Thyroid gland (tissue), 4 donors: ENCODE measurements around the gene ACOX3. TPM values are rescaled to one million over a fixed set of nuclear protein-coding genes. Genes with fewer than 3 reads are reported as not detected.

Experiments used
- DNase-seq, 2 donors: peaks; one replicate each; pipeline ENCODE4 v3.0.0-alpha.2; 2019
- H3K27ac ChIP-seq, 3 donors: fragments of 200-600 bp; sonication (generic); 1 replicate in 2 of 3; 2 replicates in 1 of 3; pipeline ENCODE4 v1.5.1; 2016 to 2019; ENCODE audit warnings: mild to moderate bottlenecking in 1 of 3, moderate library complexity in 1 of 3
- H3K27me3 ChIP-seq: fragments of 200-600 bp; sonication (generic); one replicate; pipeline ENCODE4 v1.5.1; 2019
- H3K36me3 ChIP-seq, 2 donors: fragments of 200-600 bp; sonication (generic); one replicate each; pipeline ENCODE4 v1.5.1; 2016 to 2019
- H3K4me1 ChIP-seq, 2 donors: fragments of 200-600 bp; sonication (generic); one replicate each; pipeline ENCODE4 v1.5.1; 2017 to 2019
- H3K4me3 ChIP-seq, 3 donors: fragments of 200-600 bp; sonication (generic); replicated peaks in 1 of 3; 1 replicate in 2 of 3; 2 replicates in 1 of 3; pipeline ENCODE4 v1.5.1; 2016; ENCODE audit warnings: mild to moderate bottlenecking in 1 of 3
- H3K9me3 ChIP-seq: fragments of 200-600 bp; sonication (generic); one replicate; pipeline ENCODE4 v1.5.1; 2017
- POLR2A ChIP-seq, 2 donors: fragments of 450-650 bp; IDR thresholded peaks; one replicate each; pipeline ENCODE4 v1.6.1; 2017; ENCODE audit warnings: antibody characterized with exemption in 2 of 2, mild to moderate bottlenecking in 2 of 2, moderate library complexity in 1 of 2
- WGBS, 2 donors: methylation state at CpG; one replicate each; pipeline ENCODE4 v1.1.5; 2017; 5-methylcytosine and 5-hydroxymethylcytosine counted together
- intact Hi-C: fragments of 100-400 bp; cut with DNase I; formaldehyde crosslinking; loops from one replicate; pipeline ENCODE4 v1.15.1; 2023
- total RNA-seq, 4 donors: library from RNA; depleted of rRNA; stranded (reverse); fragments of >200 nt; gene quantifications; one replicate each; pipeline ENCODE4 v1.2.3, GENCODE V29; 2016
- TF ChIP-seq, protein P1 (sequence below), 6 experiments: fragments of 200-600 bp in 3 of 6; fragments of 450-650 bp in 3 of 6; sonication (generic) in 3 of 6; IDR thresholded peaks; one replicate each; pipeline ENCODE4 v1.5.1; 2016 to 2019; ENCODE audit warnings: antibody characterized with exemption in 6 of 6, mild to moderate bottlenecking in 2 of 6, inconsistent platforms in 1 of 6, moderate library complexity in 1 of 6

ACOX3 gene
- total RNA-seq, 4 donors from 2014 or later, result 28.2 to 61.8 (median 47.7) TPM

DNA sequence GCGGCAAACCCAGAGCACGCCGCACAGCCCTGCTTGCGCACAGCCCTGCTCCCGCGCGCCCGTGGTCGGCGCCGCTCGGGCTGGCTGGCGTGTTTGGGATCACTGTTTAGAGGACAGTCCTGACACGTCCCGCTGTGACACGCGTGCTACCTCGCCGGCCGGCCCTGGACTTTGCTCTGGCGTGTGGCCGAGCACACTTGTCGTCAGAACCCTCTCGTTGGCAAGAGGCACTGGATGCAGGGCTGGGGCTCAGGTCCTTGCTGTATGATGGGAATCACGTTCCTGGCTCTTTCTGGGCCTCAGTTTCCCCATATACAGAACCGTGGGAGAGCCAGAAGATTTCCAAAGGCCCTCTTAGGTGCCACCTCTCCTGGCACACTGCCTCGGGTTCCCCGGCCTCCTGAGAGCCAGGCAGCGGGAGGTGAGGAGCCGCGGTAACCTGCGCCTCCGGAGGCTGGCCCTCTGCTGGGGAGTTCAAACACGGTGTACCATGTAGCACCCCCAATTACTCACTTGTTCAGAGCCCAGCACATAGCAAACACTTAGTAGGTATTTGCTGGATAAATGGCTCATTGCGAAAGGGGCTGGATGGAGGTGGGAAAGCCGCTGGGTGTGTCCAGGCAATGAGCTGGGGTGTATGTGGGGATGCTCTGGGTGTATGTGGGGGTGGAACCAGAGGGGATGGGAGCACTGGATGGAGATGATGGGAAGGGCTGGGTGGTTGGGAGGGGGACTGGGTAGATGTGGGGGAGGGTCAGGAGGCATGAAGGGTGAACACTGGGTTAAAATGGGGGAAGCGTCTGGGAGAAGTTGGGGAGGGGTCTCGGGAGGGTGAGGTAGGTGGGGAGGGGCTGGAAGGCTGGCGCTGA lies 94.3 kb downstream of the ACOX3 start:
- no peaks in the 10 kb centered on the region for H3K36me3 ChIP-seq
- no peak overlapping the region for H3K4me3 ChIP-seq
- peaks cover 17 to 23% of the 10 kb centered on the region in 2 donors for H3K4me1 ChIP-seq
- 94 to 97% methylated on average over 28 to 33 of the region's 39 CpGs for WGBS, 2 donors
- H3K9me3 ChIP-seq, result no peaks in the 10 kb centered on the region
- no peaks in the 10 kb centered on the region for H3K27me3 ChIP-seq
- H3K27ac ChIP-seq, result no peak overlapping the region
- no peak for TF ChIP-seq POLR2A (IDR thresholded peaks at IDR 0.05)
- TF ChIP-seq, protein P1, sequence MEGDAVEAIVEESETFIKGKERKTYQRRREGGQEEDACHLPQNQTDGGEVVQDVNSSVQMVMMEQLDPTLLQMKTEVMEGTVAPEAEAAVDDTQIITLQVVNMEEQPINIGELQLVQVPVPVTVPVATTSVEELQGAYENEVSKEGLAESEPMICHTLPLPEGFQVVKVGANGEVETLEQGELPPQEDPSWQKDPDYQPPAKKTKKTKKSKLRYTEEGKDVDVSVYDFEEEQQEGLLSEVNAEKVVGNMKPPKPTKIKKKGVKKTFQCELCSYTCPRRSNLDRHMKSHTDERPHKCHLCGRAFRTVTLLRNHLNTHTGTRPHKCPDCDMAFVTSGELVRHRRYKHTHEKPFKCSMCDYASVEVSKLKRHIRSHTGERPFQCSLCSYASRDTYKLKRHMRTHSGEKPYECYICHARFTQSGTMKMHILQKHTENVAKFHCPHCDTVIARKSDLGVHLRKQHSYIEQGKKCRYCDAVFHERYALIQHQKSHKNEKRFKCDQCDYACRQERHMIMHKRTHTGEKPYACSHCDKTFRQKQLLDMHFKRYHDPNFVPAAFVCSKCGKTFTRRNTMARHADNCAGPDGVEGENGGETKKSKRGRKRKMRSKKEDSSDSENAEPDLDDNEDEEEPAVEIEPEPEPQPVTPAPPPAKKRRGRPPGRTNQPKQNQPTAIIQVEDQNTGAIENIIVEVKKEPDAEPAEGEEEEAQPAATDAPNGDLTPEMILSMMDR (IDR thresholded peaks at IDR 0.05), result no peak
- no peak for DNase-seq
- intact Hi-C loops, result no loop called here

- H3K4me1 ChIP-seq, result peaks cover 19 to 23% of the 10 kb centered on the region in 2 donors
- intact Hi-C loops, result no loop called here
- H3K27ac ChIP-seq, result no peak overlapping the region
- no peaks in the 10 kb centered on the region for H3K36me3 ChIP-seq
- DNase-seq, result no peak
- no peaks in the 10 kb centered on the region for H3K9me3 ChIP-seq
- no peak overlapping the region for H3K4me3 ChIP-seq
- no peaks in the 10 kb centered on the region for H3K27me3 ChIP-seq
- TF ChIP-seq, protein P1 (IDR thresholded peaks at IDR 0.05), result no peak
- TF ChIP-seq POLR2A (IDR thresholded peaks at IDR 0.05), result no peak
- WGBS, 2 donors, result 94 to 95% methylated on average over 34 of the region's 34 CpGs
These were observed 95.2 kb downstream of the ACOX3 start for GRCh38 chr4:8345053-8345945.

DNA sequence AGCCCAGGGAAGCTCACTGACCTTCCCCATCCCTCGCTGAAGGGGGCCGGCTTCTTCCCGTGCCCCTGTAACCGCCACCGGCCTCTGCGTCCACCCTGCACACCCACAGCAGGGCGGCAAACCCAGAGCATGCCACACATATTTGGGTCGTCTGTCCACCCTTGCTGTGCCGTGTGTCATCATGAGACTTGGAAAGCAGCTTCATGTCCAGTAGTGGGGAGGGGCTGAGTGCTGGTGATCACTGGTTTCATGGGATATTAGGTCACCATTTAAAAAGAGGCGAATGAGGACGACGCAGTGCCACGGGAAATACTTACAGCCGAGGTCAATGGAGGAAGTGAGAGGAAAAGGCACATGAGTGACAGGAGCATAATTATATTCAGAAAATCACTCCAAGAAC lies 96.1 kb downstream of the ACOX3 start:
- Histone ChIP-seq H3K27ac (no peak overlapping the region), H3K36me3 (no peaks in the 10 kb centered on the region), H3K9me3 (no peaks in the 10 kb centered on the region), H3K4me1 (peaks cover 17 to 22% of the 10 kb centered on the region in 2 donors), H3K4me3 (no peak overlapping the region), H3K27me3 (no peaks in the 10 kb centered on the region)
- no peak for DNase-seq
- 83 to 94% methylated on average over 14 of the region's 14 CpGs for WGBS, 2 donors
- intact Hi-C loops, result no loop called here
- no peak for TF ChIP-seq POLR2A (IDR thresholded peaks at IDR 0.05)
- TF ChIP-seq, protein P1 (IDR thresholded peaks at IDR 0.05), result no peak

DNA sequence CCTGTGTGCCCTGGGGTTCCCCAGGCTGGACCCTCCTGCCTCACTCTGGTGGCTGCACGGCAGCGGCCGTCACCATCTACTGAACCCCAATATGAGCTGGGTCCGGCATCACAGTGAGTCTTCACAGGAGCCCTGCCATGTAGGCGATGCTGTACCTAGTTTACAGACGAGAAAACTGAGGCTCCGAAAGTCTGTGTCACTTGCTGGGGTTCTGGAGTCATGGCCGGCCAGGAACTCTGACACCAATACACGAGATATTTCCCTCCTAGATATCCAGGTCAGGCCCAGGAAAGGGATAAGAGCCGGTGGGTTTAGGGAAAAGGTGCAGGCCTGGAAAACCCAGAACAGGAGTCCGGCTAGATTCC lies 96.6 kb downstream of the ACOX3 start:
- Histone ChIP-seq H3K27me3 (no peaks in the 10 kb centered on the region), H3K9me3 (no peaks in the 10 kb centered on the region), H3K4me3 (no peak overlapping the region), H3K27ac (no peak overlapping the region), H3K4me1 (peaks cover 17 to 22% of the 10 kb centered on the region in 2 donors), H3K36me3 (no peaks in the 10 kb centered on the region)
- 94 to 99% methylated on average over 8 to 11 of the region's 11 CpGs for WGBS, 2 donors
- no peak for DNase-seq
- intact Hi-C loops, result no loop called here
- TF ChIP-seq, protein P1 (IDR thresholded peaks at IDR 0.05), result no peak
- TF ChIP-seq POLR2A (IDR thresholded peaks at IDR 0.05), result no peak
